Activated T-helper 1 cell treated with anti-CD3 and anti-CD28 coated beads, Interleukin-2, amount 50 U/mL, for 16 hours (primary cell): ENCODE data around the gene FOXP2.
"Not testable (repeated sequence)": the region's sequence is repeated elsewhere in the genome, so short reads cannot be mapped to it uniquely, and the experiment has no call there.

Source experiments
- DNase-seq, 2 donors: peaks; one replicate each; pipeline ENCODE4 v3.0.0-alpha.2; 2020; ENCODE audit warnings: low read depth in 1 of 2, low spot score in 1 of 2

FOXP2 gene

DNA sequence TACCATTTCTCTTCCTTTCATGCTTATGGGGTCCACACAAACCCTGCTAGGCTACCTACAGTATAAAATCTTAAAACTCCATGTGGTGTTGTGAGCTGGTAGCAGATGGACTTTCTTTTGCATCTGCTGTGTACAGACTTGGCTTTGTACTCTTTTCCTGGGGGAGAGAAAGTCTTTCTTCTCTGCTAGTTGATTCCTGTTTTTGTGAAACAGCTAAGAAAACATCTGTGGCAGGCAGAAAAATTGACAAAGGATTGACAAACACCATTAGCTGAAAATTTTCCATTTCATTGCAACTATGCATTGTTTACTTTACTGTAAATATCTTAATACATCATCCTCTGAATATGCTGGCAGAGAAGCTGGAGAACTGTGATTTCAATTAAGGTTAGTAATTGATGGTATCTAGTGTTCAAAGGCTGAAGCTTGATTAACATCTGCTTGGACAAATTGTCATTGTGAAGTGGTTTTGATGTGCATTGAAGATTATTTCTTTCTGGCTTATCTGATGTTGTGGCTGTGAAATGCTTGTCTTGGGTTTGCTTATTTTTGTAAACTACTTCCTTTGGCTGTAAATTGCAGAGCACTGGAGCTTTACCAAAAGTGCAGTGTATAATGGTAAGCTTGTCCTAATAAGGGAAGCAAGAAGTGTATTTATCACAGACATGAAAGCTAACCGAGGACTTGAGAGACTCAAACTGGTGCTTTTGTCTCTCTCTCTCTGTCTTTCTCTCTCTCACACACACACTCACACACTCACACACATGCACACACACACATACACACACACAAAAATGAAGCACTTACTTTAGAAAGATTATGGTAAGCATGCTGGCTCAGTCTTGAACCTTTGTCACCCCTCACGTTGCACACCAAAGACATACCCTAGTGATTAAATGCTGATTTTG lies at the start of gene FOXP2:
TSS of gene FOXP2 (plus strand) at position 660 of the 908 bp plus-strand sequence. CDS start 11,697 bp downstream, outside the sequence.
- no peak for DNase-seq

DNA sequence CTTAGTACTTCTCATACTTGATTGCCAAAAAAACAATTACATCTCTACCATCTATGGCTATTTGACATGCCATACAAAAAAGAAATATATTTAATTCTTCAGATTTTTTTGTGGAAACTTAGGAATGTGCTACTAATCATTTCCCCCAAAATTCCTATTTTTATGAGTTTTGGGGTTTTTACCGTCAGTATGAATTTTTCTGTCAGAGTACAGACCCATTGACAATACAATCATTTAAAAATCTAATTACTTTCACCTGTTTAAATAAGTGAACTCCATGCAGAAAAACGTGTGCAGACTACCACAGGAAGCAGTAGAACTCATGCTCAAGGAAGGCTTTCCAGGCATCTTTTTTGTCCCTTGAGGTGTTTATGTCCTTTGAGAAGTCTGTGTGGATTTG lies 48.8 kb upstream of the FOXP2 start:
- no peak for DNase-seq

DNA sequence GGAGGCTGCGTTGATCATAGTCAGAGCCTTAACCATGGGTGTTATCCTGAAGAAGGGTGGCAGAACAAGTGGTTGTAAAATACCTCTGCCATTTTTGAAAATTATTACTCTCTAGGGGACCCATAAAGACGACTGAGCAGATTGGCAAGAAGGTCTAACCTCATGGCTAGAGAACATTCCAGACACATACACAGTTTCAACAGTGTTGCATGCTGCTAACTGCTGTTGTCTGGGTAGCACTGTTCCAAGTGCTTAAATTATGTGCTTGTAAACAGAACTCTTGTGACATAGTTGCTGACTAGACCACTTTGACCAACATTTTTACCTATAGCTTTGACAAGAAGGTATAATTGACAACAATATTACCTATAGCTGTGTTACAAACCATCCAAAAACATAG lies 46.1 kb upstream of the FOXP2 start:
- DNase-seq, result no peak

- no peak for DNase-seq
Measured at GRCh38 chr7:114369294-114369693, 45.3 kb upstream of the FOXP2 start.

DNA sequence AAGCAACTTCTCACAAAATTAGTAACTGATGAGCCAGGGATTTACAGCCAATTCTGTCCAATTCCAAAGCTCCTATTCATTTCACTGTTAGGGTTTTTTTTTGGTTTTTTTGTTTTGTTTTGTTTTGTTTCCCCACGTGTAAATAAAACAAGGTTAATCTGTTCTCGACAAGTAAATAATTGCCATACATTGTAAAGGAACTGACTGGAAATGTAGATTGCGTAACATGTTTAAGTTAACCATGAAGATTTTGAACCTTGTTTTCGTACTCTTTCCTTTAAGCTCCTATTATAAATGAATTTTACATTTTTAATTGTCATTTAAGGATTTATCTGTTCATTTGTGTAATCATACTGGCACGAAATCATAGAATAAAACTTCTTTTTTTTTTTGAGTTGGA lies 42.0 kb upstream of the FOXP2 start:
- DNase-seq, result no peak

DNA sequence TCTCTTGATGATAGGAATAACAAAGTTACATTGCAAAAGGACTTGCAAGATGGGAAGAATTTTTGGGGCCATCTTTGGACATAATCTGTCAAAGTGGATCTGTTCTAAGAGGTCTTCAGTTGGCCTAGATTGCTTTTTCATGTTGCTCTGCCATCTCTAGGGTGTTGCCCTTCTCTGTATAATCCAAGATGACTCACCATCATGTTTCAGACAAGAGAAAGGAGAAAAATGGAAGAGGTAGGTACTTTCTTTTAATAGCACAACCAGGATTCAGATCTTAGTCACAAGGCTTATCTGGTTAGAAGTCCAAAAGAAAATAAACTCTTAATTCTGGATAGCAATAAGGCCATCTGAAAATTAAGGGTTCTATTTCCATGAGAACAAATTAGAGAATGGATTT lies 38.7 kb upstream of the FOXP2 start:
- DNase-seq, result no peak

DNA sequence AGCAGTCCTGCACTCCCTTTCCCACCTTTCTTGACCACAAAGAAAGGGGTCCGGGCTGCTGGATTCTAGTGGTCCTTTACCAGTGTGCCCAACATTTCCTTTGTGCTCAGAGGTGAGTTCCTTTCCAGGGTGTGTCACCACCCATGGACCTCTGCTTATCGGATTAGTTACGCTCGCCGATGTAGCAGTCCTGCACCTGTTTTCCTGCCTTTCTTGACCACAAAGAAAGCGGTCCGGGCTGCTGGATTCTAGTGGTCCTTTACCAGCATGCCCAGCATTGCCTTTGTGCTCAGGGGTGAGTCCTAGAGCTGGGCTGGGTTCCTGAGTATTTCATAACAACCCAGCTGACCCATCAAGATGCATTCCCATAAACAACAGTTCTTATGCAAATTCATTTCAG lies 30.7 kb upstream of the FOXP2 start:
- not testable (repeated sequence) for DNase-seq

DNA sequence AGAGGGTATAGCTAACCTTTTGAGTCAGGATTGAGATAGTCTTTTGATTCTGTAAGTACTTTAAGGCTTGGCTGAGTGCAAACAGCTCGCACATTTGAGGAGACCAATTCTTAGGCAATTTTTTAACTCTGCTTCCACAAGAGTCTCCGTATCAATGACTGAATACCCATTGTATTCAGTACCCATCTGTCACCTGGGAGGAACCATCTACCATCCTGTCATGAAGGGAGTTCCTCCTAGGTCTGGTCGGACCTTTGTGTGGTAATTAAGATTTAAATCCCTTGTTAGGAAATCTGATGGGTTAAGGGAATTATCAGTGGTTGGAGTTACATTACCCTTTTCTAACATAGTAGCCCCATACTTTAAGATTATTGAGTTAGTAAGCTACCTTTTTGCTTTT lies 30.3 kb upstream of the FOXP2 start:
- not testable (repeated sequence) for DNase-seq

- DNase-seq, result no peak
Measured at GRCh38 chr7:114388021-114388420, 26.6 kb upstream of the FOXP2 start.

DNA sequence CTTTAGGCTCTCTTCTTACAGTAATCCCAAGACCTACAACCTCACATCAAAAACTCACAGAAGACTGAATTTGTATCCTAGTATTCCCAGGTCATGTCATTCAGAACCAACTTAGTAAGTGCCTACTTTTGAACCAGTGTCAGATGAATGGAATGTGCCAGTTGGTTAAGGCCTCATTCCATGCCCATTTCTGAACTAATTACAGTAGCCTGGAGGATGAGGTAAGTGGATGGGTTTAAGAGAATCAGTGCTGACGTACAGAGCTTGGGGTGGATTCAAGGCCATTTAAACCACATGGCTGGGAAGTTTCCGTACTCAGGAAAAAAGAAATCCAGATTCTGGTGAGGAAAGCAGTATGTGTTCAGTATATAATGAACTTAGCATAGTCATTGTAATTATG lies 21.9 kb upstream of the FOXP2 start:
- DNase-seq, result no peak

GRCh38 chr7:114402876-114403635 lies 11.6 kb upstream of the FOXP2 start:
- DNase-seq, result no peak

GRCh38 chr7:114405427-114405826 lies 9.2 kb upstream of the FOXP2 start:
- DNase-seq, result no peak

DNA sequence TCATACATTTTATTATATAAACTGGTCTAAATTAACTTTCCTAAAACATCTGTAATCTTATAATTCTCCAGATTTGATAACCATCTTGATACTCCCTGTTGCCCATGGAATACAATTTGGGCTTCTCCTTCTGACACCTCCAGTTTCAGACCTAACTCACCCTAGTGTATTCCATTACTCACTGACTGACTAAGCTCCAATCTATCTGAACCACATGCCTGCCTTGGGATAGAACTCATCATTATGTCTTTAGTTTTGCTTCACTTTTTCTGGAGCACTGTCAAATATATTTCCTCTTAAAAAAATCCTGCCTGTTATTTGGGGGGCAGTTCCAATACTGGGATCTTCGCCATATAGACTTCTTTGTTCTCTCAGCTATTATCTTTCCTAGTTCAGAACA lies 4.9 kb upstream of the FOXP2 start:
- DNase-seq, result no peak

GRCh38 chr7:114412548-114412947 lies 2.1 kb upstream of the FOXP2 start:
- no peak for DNase-seq

DNA sequence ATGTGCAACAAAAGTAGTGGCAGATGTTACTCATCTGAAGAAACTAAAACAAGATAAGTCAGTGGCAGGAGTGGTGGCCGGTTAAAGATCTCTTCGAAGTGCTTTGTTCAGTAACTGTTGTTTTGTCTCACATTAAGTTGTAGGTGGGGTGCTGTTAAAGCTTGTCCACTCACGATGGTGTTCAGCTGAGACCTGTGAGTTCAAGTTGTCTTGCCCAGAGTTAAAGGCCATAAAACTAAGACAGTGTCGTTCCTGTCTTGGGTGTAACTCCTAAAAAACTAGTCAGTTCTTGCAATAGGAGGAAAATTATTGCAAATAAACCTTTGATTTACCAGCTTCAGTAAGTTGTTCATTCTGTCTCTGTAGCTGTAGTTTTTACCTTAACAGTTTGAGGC lies 857 bp upstream of the FOXP2 start:
- no peak for DNase-seq

DNA sequence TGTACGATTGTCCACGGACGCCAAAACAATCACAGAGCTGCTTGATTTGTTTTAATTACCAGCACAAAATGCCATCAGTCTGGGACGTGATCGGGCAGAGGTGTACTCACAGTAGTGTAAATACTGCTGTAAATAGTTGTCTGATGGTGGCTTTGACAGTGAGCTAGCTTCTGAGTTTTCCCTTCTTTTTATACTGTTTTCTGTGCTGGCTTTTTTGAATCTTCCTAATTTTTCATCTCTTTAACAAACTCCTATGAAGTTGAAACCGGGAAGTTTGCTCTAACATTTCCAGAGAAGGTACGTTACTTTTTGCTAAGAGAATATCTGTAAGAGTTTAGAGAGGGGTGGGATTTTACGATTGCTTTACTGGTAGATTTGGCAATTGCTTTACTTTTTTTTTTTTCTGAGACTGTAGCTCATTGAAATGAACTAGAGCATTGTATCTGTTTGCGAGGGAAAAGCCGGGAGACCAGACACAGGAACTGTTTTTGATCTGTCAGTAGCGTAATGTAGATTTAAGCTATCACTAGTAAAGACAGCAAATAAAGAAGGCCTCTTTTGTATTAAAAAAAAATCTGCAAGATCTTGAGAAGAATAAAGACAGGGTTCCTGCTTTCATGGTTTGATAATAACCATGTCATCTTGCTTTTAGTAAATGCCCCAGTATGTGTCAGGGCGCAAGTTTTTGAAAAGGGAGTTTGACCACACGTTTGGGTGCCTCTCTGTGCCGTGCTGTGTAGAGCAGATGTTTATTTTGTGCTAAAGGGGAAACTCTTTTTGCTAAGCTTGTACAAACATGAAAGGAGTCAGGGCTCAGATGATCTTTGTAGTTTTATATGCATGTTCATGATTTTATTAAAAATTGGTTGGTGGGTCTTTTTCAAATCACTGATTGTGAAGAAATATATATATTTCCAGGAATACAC lies 712 bp downstream of the FOXP2 start:
- no peak for DNase-seq

- no peak for DNase-seq
Measured at GRCh38 chr7:114416129-114416990, 1.7 kb downstream of the FOXP2 start.

DNA sequence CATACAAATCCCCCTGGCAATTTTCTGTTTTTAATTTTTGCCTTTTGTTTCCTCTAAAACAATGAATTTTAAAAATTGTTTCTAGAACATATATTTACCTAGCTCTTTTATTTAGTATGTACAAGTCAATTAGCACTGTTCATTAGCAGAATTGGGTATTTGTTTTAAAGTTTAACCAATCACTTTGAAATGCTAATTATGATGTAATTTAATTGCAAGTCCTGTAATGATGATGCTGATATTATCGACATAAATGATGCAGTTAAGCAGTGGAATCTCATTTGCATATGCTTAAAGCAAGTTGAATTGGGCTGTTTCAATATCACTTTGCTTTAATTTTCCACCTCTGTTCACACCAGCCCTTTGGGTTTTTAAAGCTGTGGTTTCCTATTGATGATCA lies 2.7 kb downstream of the FOXP2 start:
- DNase-seq, result no peak

GRCh38 chr7:114418117-114418516 lies 3.5 kb downstream of the FOXP2 start:
- no peak for DNase-seq
